SK-N-SH (cell line): ENCODE measurements around the gene GPN2.

Experiments used
- EZH2phosphoT487 ChIP-seq: fragments of 200-600 bp; sonication (generic); IDR thresholded peaks from 2 replicates; pipeline ENCODE4 v1.6.1; 2017; ENCODE audit warnings: low read depth, mixed run types, mild to moderate bottlenecking, antibody characterized with exemption, moderate library complexity, borderline replicate concordance
- GABPA ChIP-seq: IDR thresholded peaks from 2 replicates; pipeline ENCODE4 v1.4.0; 2012; ENCODE audit warnings: low read depth, mild to moderate bottlenecking
- JUND ChIP-seq: IDR thresholded peaks from 2 replicates; pipeline ENCODE4 v1.4.0; 2012
- MAX ChIP-seq: IDR thresholded peaks from 2 replicates; pipeline ENCODE4 v1.4.0; 2012; ENCODE audit warnings: low read depth
- POLR2AphosphoS5 ChIP-seq: IDR thresholded peaks from 2 replicates; pipeline ENCODE4 v1.6.1; 2012; ENCODE audit warnings: low read depth, low read length
- TAF1 ChIP-seq: IDR thresholded peaks from 2 replicates; pipeline ENCODE4 v1.6.1; 2012; ENCODE audit warnings: low read depth, mild to moderate bottlenecking, low read length, moderate library complexity, borderline replicate concordance
- TCF12 ChIP-seq: IDR thresholded peaks from 2 replicates; pipeline ENCODE4 v1.4.0; 2012
- USF2 ChIP-seq: fragments of 150-350 bp; IDR thresholded peaks from 2 replicates; pipeline ENCODE4 v1.6.1; 2017; ENCODE audit warnings: antibody characterized with exemption, low read length, low read depth, borderline replicate concordance
- TF ChIP-seq, protein P1 (sequence below): fragments of 200-600 bp; sonication (generic); IDR thresholded peaks from 2 replicates; pipeline ENCODE4 v1.6.1; 2017; ENCODE audit warnings: antibody characterized with exemption, mild to moderate bottlenecking, moderate library complexity
- TF ChIP-seq, protein P2 (sequence below): IDR thresholded peaks from 2 replicates; pipeline ENCODE4 v1.4.0; 2012; ENCODE audit warnings: low read depth, borderline replicate concordance
- TF ChIP-seq, protein P3 (sequence below): IDR thresholded peaks from 2 replicates; pipeline ENCODE4 v1.6.1; 2012; ENCODE audit warnings: mild to moderate bottlenecking, low read depth, low read length, moderate library complexity
- TF ChIP-seq, protein P4 (sequence below): IDR thresholded peaks from 2 replicates; pipeline ENCODE4 v1.4.0; 2012; ENCODE audit warnings: low read depth, borderline replicate concordance
- TF ChIP-seq, protein P5 (sequence below): fragments of 150-350 bp; IDR thresholded peaks from 2 replicates; pipeline ENCODE4 v1.6.1; 2016; ENCODE audit warnings: mild to moderate bottlenecking, low read depth, low read length

- TF ChIP-seq, protein P1, sequence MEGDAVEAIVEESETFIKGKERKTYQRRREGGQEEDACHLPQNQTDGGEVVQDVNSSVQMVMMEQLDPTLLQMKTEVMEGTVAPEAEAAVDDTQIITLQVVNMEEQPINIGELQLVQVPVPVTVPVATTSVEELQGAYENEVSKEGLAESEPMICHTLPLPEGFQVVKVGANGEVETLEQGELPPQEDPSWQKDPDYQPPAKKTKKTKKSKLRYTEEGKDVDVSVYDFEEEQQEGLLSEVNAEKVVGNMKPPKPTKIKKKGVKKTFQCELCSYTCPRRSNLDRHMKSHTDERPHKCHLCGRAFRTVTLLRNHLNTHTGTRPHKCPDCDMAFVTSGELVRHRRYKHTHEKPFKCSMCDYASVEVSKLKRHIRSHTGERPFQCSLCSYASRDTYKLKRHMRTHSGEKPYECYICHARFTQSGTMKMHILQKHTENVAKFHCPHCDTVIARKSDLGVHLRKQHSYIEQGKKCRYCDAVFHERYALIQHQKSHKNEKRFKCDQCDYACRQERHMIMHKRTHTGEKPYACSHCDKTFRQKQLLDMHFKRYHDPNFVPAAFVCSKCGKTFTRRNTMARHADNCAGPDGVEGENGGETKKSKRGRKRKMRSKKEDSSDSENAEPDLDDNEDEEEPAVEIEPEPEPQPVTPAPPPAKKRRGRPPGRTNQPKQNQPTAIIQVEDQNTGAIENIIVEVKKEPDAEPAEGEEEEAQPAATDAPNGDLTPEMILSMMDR, result no peak
- TF ChIP-seq POLR2AphosphoS5 (peak; percentile 96), EZH2phosphoT487 (no peak), TCF12 (no peak), MAX (peak; percentile 74), JUND (no peak), TAF1 (peak; percentile 96), GABPA (peak; percentile 42; the same call in 1 of the 2 replicates), USF2 (peak; percentile 72)
- TF ChIP-seq, protein P2, sequence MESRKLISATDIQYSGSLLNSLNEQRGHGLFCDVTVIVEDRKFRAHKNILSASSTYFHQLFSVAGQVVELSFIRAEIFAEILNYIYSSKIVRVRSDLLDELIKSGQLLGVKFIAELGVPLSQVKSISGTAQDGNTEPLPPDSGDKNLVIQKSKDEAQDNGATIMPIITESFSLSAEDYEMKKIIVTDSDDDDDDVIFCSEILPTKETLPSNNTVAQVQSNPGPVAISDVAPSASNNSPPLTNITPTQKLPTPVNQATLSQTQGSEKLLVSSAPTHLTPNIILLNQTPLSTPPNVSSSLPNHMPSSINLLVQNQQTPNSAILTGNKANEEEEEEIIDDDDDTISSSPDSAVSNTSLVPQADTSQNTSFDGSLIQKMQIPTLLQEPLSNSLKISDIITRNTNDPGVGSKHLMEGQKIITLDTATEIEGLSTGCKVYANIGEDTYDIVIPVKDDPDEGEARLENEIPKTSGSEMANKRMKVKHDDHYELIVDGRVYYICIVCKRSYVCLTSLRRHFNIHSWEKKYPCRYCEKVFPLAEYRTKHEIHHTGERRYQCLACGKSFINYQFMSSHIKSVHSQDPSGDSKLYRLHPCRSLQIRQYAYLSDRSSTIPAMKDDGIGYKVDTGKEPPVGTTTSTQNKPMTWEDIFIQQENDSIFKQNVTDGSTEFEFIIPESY, result peak; percentile 100
- TF ChIP-seq, protein P3, sequence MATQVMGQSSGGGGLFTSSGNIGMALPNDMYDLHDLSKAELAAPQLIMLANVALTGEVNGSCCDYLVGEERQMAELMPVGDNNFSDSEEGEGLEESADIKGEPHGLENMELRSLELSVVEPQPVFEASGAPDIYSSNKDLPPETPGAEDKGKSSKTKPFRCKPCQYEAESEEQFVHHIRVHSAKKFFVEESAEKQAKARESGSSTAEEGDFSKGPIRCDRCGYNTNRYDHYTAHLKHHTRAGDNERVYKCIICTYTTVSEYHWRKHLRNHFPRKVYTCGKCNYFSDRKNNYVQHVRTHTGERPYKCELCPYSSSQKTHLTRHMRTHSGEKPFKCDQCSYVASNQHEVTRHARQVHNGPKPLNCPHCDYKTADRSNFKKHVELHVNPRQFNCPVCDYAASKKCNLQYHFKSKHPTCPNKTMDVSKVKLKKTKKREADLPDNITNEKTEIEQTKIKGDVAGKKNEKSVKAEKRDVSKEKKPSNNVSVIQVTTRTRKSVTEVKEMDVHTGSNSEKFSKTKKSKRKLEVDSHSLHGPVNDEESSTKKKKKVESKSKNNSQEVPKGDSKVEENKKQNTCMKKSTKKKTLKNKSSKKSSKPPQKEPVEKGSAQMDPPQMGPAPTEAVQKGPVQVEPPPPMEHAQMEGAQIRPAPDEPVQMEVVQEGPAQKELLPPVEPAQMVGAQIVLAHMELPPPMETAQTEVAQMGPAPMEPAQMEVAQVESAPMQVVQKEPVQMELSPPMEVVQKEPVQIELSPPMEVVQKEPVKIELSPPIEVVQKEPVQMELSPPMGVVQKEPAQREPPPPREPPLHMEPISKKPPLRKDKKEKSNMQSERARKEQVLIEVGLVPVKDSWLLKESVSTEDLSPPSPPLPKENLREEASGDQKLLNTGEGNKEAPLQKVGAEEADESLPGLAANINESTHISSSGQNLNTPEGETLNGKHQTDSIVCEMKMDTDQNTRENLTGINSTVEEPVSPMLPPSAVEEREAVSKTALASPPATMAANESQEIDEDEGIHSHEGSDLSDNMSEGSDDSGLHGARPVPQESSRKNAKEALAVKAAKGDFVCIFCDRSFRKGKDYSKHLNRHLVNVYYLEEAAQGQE, result peak; percentile 75; the same call in 1 of the 2 replicates
- TF ChIP-seq, protein P4, sequence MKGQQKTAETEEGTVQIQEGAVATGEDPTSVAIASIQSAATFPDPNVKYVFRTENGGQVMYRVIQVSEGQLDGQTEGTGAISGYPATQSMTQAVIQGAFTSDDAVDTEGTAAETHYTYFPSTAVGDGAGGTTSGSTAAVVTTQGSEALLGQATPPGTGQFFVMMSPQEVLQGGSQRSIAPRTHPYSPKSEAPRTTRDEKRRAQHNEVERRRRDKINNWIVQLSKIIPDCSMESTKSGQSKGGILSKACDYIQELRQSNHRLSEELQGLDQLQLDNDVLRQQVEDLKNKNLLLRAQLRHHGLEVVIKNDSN, result peak; percentile 98
- TF ChIP-seq, protein P5, sequence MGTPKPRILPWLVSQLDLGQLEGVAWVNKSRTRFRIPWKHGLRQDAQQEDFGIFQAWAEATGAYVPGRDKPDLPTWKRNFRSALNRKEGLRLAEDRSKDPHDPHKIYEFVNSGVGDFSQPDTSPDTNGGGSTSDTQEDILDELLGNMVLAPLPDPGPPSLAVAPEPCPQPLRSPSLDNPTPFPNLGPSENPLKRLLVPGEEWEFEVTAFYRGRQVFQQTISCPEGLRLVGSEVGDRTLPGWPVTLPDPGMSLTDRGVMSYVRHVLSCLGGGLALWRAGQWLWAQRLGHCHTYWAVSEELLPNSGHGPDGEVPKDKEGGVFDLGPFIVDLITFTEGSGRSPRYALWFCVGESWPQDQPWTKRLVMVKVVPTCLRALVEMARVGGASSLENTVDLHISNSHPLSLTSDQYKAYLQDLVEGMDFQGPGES, result no peak
Observed at GRCh38 chr1:26900001-26900814, 10.1 kb upstream of the GPN2 start, which contains the start of gene GPATCH3.
